ENCODE data around the gene HGF. TPM values are rescaled to one million over a fixed set of nuclear protein-coding genes. Genes with fewer than 3 reads are reported as not detected.

The HGF gene
- polyA plus RNA-seq, 1 experiment: 129 TPM

DNA sequence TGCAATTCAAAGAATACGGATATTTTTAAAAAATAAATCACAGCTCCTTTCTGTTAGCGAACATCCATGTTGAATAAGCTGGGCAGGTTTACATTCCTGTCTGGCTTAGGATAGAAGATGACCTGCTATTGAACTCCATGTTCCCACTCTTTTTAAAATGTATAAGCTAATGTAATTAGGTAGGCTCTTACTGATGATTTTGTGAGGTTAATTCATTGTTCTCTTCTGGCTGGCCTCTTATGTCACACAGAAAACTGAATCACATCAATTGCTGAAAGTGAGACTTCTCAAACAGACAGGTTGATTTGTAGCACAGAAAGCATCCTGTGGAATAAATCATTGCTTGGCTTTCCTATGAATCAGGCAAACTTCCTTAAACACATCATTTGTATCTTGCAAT is 24.2 kb downstream of the HGF start:
- no peak for DNase-seq (ENCODE audit: low read depth, low spot score)
- CTCF ChIA-PET: interaction anchor here (1.4 kb wide), 1 partner anchor 25 kb away, joined by 4 read pairs; the partner anchor contains the start of gene HGF
- POLR2A ChIA-PET: interaction anchor here (0.9 kb wide), 1 partner anchor 20 kb away, joined by 3 read pairs; no protein-coding TSS in a partner anchor
- H3K27ac ChIP-seq (ENCODE audit: low read depth, low read length): no peak overlapping the region
- no peak overlapping the region for H3K4me3 ChIP-seq (ENCODE audit: low read depth, low read length)
- TF ChIP-seq, protein P1, sequence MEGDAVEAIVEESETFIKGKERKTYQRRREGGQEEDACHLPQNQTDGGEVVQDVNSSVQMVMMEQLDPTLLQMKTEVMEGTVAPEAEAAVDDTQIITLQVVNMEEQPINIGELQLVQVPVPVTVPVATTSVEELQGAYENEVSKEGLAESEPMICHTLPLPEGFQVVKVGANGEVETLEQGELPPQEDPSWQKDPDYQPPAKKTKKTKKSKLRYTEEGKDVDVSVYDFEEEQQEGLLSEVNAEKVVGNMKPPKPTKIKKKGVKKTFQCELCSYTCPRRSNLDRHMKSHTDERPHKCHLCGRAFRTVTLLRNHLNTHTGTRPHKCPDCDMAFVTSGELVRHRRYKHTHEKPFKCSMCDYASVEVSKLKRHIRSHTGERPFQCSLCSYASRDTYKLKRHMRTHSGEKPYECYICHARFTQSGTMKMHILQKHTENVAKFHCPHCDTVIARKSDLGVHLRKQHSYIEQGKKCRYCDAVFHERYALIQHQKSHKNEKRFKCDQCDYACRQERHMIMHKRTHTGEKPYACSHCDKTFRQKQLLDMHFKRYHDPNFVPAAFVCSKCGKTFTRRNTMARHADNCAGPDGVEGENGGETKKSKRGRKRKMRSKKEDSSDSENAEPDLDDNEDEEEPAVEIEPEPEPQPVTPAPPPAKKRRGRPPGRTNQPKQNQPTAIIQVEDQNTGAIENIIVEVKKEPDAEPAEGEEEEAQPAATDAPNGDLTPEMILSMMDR (IDR thresholded peaks at IDR 0.05; ENCODE audit: low read depth, low read length): no peak
- no peaks in the 10 kb centered on the region for H3K9me3 ChIP-seq (ENCODE audit: control insufficient read depth, insufficient read depth, low read length)
- H3K27me3 ChIP-seq (ENCODE audit: control insufficient read depth, insufficient read depth, low read length): no peaks in the 10 kb centered on the region

DNA sequence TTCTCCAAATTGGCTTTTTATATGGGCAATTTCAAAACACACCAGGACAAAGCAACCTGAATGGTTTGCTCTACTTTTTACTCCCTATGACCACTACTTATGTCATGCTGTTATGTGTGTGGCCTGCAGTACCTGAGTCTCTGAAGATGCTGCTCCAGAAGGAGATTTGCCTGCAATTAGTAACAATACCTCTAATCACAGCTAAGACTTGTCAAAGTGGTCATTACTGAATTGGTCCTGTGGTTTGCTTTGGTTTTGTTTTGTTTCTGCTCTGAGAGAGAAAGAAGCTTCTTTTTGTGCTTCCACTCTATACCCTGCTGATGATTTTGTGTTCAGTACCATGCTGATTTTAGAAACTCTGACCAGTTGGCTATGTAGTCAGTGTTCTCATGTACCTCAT is 25.5 kb downstream of the HGF start:
- TF ChIP-seq, protein P1 (IDR thresholded peaks at IDR 0.05; ENCODE audit: low read depth, low read length): no peak
- H3K27ac ChIP-seq (ENCODE audit: low read depth, low read length): no peak overlapping the region
- ChIA-PET CTCF (interaction anchor here (0.6 to 1.0 kb wide), 5 partner anchors 16 to 927 kb away, joined by 3 read pairs; no protein-coding TSS in a partner anchor), POLR2A (no interaction called here)
- DNase-seq (ENCODE audit: low read depth, low spot score): no peak
- no peaks in the 10 kb centered on the region for H3K27me3 ChIP-seq (ENCODE audit: control insufficient read depth, insufficient read depth, low read length)
- no peak overlapping the region for H3K4me3 ChIP-seq (ENCODE audit: low read depth, low read length)
- no peaks in the 10 kb centered on the region for H3K9me3 ChIP-seq (ENCODE audit: control insufficient read depth, insufficient read depth, low read length)

DNA sequence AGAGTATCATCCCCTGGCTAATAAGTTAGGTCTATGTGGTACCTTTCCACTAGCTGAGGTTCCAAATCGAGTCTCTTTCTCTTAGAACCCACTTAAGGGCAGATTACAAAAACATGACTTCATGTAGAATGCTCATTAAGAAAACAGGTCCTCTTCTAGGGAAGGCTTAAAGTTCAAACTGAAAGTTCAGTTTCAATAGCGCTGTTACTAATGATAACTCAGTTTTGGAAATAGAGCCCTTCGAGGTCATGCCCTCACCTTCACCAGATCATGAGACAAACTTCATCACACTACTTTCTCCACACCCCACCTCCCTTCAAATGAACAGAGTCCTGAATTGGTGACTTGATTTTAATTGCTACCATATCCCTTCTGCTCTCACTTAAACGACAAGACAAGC is 26.2 kb downstream of the HGF start:
- CTCF ChIA-PET: interaction anchor here (0.7 to 1.0 kb wide), 2 partner anchors 244 to 261 kb away, joined by 3 read pairs; no protein-coding TSS in a partner anchor
- POLR2A ChIA-PET: no interaction called here
- TF ChIP-seq, protein P1 (IDR thresholded peaks at IDR 0.05; ENCODE audit: low read depth, low read length): no peak
- DNase-seq (ENCODE audit: low read depth, low spot score): no peak
- H3K27me3 ChIP-seq (ENCODE audit: control insufficient read depth, insufficient read depth, low read length): no peaks in the 10 kb centered on the region
- H3K9me3 ChIP-seq (ENCODE audit: control insufficient read depth, insufficient read depth, low read length): no peaks in the 10 kb centered on the region
- H3K4me3 ChIP-seq (ENCODE audit: low read depth, low read length): no peak overlapping the region
- no peak overlapping the region for H3K27ac ChIP-seq (ENCODE audit: low read depth, low read length)

DNA sequence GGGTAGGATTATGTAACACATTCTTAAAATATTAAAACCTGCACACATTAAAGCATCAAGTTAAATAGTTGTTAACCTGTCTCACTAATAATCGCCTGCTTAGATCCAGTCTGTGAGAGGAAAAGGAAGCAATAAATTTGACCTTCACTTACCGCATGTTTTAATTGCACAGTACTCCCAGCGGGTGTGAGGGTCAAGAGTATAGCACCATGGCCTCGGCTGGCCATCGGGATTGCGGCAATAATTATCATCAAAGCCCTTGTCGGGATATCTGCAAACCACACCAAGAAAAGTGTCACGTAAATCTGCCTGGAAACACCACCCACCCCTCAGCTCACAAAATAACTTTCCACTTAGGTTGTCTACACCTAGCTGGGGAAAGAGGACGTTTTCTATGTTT is 26.6 kb downstream of the HGF start:
- no peaks in the 10 kb centered on the region for H3K9me3 ChIP-seq (ENCODE audit: control insufficient read depth, insufficient read depth, low read length)
- ChIA-PET CTCF (no interaction called here), POLR2A (no interaction called here)
- H3K4me3 ChIP-seq (ENCODE audit: low read depth, low read length): no peak overlapping the region
- TF ChIP-seq, protein P1 (IDR thresholded peaks at IDR 0.05; ENCODE audit: low read depth, low read length): no peak
- no peak overlapping the region for H3K27ac ChIP-seq (ENCODE audit: low read depth, low read length)
- no peak for DNase-seq (ENCODE audit: low read depth, low spot score)
- no peaks in the 10 kb centered on the region for H3K27me3 ChIP-seq (ENCODE audit: control insufficient read depth, insufficient read depth, low read length)

DNA sequence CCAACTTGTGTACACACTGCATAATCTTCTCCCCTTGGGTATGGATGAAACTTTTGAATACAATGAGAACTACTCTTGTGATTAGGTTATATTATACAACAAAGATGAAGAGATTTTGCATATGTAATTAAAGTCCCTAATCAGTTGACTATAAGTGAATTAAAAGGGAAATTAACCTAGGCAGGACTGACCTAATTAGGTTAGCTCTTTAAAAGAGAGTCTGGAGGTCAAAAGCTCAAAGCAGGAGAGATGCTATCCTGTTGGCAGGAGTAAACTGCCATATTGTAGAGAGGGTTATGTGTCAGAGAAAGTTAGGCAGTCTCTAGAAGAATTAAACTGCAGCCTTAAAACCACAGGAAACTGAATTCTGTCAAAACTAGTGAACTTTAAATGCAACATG is 29.4 kb downstream of the HGF start:
- no peaks in the 10 kb centered on the region for H3K9me3 ChIP-seq (ENCODE audit: control insufficient read depth, insufficient read depth, low read length)
- DNase-seq (ENCODE audit: low read depth, low spot score): no peak
- TF ChIP-seq, protein P1 (IDR thresholded peaks at IDR 0.05; ENCODE audit: low read depth, low read length): no peak
- ChIA-PET POLR2A (no interaction called here), CTCF (no interaction called here)
- H3K27ac ChIP-seq (ENCODE audit: low read depth, low read length): no peak overlapping the region
- no peaks in the 10 kb centered on the region for H3K27me3 ChIP-seq (ENCODE audit: control insufficient read depth, insufficient read depth, low read length)
- H3K4me3 ChIP-seq (ENCODE audit: low read depth, low read length): no peak overlapping the region
